OCI-LY3 (cell line): ENCODE data around the gene TEX14.

Source experiments
- CTCF ChIP-seq: fragments of 200-600, 300-600 bp; sonication (generic); IDR thresholded peaks from 2 replicates; pipeline ENCODE4 v1.5.1; 2014; ENCODE audit warnings: antibody characterized with exemption, low read length, low read depth
- EZH2phosphoT487 ChIP-seq: fragments of 200-600 bp; shearing (Covaris generic); IDR thresholded peaks from 2 replicates; pipeline ENCODE4 v1.6.1; 2018; ENCODE audit warnings: antibody characterized with exemption, mixed run types, low read depth

- no peak for TF ChIP-seq CTCF
- no peak for TF ChIP-seq EZH2phosphoT487
Measured at GRCh38 chr17:58529275-58529674, 162.6 kb downstream of the TEX14 start.
